Testis (tissue), 3 donors: ENCODE measurements around the gene C4orf51. TPM values are rescaled to one million over a fixed set of nuclear protein-coding genes. Genes with fewer than 3 reads are reported as not detected.

Source experiments
- DNase-seq: peaks from one replicate; pipeline ENCODE4 v3.0.0-alpha.2; 2019
- H3K27ac ChIP-seq, 2 donors: fragments of 200-600 bp; sonication (generic); one replicate each; pipeline ENCODE4 v1.5.1; 2019
- H3K27me3 ChIP-seq: fragments of 200-600 bp; sonication (generic); one replicate; pipeline ENCODE4 v1.5.1; 2019
- H3K36me3 ChIP-seq: fragments of 200-600 bp; sonication (generic); one replicate; pipeline ENCODE4 v1.5.1; 2017; ENCODE audit warnings: low read depth; ENCODE audit errors: missing control alignments
- H3K4me1 ChIP-seq: fragments of 200-600 bp; sonication (generic); one replicate; pipeline ENCODE4 v1.5.1; 2019
- H3K4me3 ChIP-seq, 2 donors: fragments of 200-600 bp; sonication (generic); one replicate each; pipeline ENCODE4 v1.5.1; 2017 to 2019
- H3K9me3 ChIP-seq: fragments of 200-600 bp; sonication (generic); one replicate; pipeline ENCODE4 v1.5.1; 2017
- CTCF ChIP-seq, 3 experiments: fragments of 450-650 bp in 2 of 3; fragments of 200-600 bp in 1 of 3; sonication (generic) in 1 of 3; IDR thresholded peaks; one replicate each; pipeline ENCODE4 v1.5.1; 2016 to 2019; ENCODE audit warnings: antibody characterized with exemption in 3 of 3, mild to moderate bottlenecking in 2 of 3, moderate library complexity in 1 of 3
- POLR2A ChIP-seq: fragments of 450-650 bp; IDR thresholded peaks from one replicate; pipeline ENCODE4 v1.6.1; 2017; ENCODE audit warnings: antibody characterized with exemption, mild to moderate bottlenecking, moderate library complexity
- WGBS, 2 donors: methylation state at CpG; one replicate each; pipeline ENCODE4 v1.1.5; 2018; 5-methylcytosine and 5-hydroxymethylcytosine counted together
- intact Hi-C: fragments of 100-400 bp; cut with DNase I; formaldehyde crosslinking; loops from one replicate; pipeline ENCODE4 v1.15.1; 2023; ENCODE audit warnings: low total_unique reads
- polyA plus RNA-seq: library from polyadenylated mRNA; stranded (reverse); fragments of 350-450 nt; fragmentation: Illumina TruSeq; extraction: RNeasy Lipid Tissue Mini Kit (QIAGEN cat#74804); gene quantifications from one replicate; pipeline ENCODE4 v1.2.3, GENCODE V29; 2014; ENCODE audit warnings: low read depth, low replicate concordance; ENCODE audit not compliant: insufficient read depth
- total RNA-seq, 2 donors: library from RNA; depleted of rRNA; stranded (reverse); fragments of >200 nt; gene quantifications; one replicate each; pipeline ENCODE4 v1.2.3, GENCODE V29; 2016

Gene C4orf51
- total and polyA plus RNA-seq, 3 donors from 2014 or later = 0.87 to 10.6 (median 1.3) TPM

- TF ChIP-seq POLR2A = no peak
- TF ChIP-seq CTCF (IDR thresholded peaks at IDR 0.05) = no peak
- DNase-seq = no peak
- Histone ChIP-seq H3K36me3 (no peaks in the 10 kb centered on the region), H3K4me1 (no peaks in the 10 kb centered on the region), H3K4me3 (no peak overlapping the region), H3K27ac (no peak overlapping the region), H3K9me3 (no peaks in the 10 kb centered on the region), H3K27me3 (no peaks in the 10 kb centered on the region)
- WGBS, 2 donors = 96 to 100% methylated on average over 2 of the region's 2 CpGs
- intact Hi-C loops = no loop called here
These were observed 17.4 kb downstream of the C4orf51 start for GRCh38 chr4:145697332-145697731.

GRCh38 chr4:145698507-145698906, 18.6 kb downstream of the C4orf51 start:
- H3K4me1 ChIP-seq = no peaks in the 10 kb centered on the region
- no peak for DNase-seq
- WGBS, 2 donors = 88 to 97% methylated on average over 2 of the region's 2 CpGs
- H3K9me3 ChIP-seq = no peaks in the 10 kb centered on the region
- no peak overlapping the region for H3K27ac ChIP-seq
- H3K27me3 ChIP-seq = no peaks in the 10 kb centered on the region
- H3K4me3 ChIP-seq = no peak overlapping the region
- TF ChIP-seq POLR2A = no peak
- no peak for TF ChIP-seq CTCF (IDR thresholded peaks at IDR 0.05)
- intact Hi-C loops = no loop called here
- H3K36me3 ChIP-seq = no peaks in the 10 kb centered on the region

GRCh38 chr4:145703850-145704497, 24.0 kb downstream of the C4orf51 start:
- Histone ChIP-seq H3K9me3 (no peaks in the 10 kb centered on the region), H3K27me3 (no peaks in the 10 kb centered on the region), H3K4me3 (no peak overlapping the region), H3K27ac (no peak overlapping the region), H3K36me3 (no peaks in the 10 kb centered on the region), H3K4me1 (no peaks in the 10 kb centered on the region)
- DNase-seq = no peak
- WGBS, 2 donors = 77 to 80% methylated on average over 4 of the region's 4 CpGs
- TF ChIP-seq POLR2A = no peak
- TF ChIP-seq CTCF (IDR thresholded peaks at IDR 0.05) = no peak
- intact Hi-C loops = no loop called here

- no peak for TF ChIP-seq CTCF (IDR thresholded peaks at IDR 0.05)
- TF ChIP-seq POLR2A = no peak
- intact Hi-C loops = no loop called here
- Histone ChIP-seq H3K36me3 (no peaks in the 10 kb centered on the region), H3K27me3 (no peaks in the 10 kb centered on the region), H3K4me3 (no peak overlapping the region), H3K9me3 (no peaks in the 10 kb centered on the region), H3K27ac (no peak overlapping the region), H3K4me1 (no peaks in the 10 kb centered on the region)
- no peak for DNase-seq
- 83 to 100% methylated on average over 1 of the region's 1 CpG for WGBS, 2 donors
These were observed 29.4 kb downstream of the C4orf51 start for GRCh38 chr4:145709336-145709735.

GRCh38 chr4:145709843-145710242, 29.9 kb downstream of the C4orf51 start:
- H3K36me3 ChIP-seq = no peaks in the 10 kb centered on the region
- no peak overlapping the region for H3K4me3 ChIP-seq
- no peak for TF ChIP-seq POLR2A
- no peak for TF ChIP-seq CTCF (IDR thresholded peaks at IDR 0.05)
- no peaks in the 10 kb centered on the region for H3K4me1 ChIP-seq
- no peaks in the 10 kb centered on the region for H3K9me3 ChIP-seq
- intact Hi-C loops = no loop called here
- no peak for DNase-seq
- WGBS, 2 donors = 92 to 98% methylated on average over 3 of the region's 3 CpGs
- no peak overlapping the region for H3K27ac ChIP-seq
- H3K27me3 ChIP-seq = no peaks in the 10 kb centered on the region
